GM10266 (cell line): ENCODE results near the gene SRGAP1.

Source experiments
- DNase-seq: peaks from one replicate; pipeline ENCODE4 v3.0.0; 2012; ENCODE audit errors: extremely low spot score
- CTCF ChIP-seq: IDR thresholded peaks from 2 replicates; pipeline ENCODE4 v1.5.1; 2012; ENCODE audit warnings: mild to moderate bottlenecking, low read depth; ENCODE audit not compliant: control insufficient read depth, insufficient read depth; ENCODE audit errors: missing control alignments

SRGAP1 gene

GRCh38 chr12:63965936-63966605, 121.6 kb downstream of the SRGAP1 start:
- no peak for DNase-seq
- TF ChIP-seq CTCF: no peak

- no peak for TF ChIP-seq CTCF
- no peak for DNase-seq
These were observed 122.1 kb downstream of the SRGAP1 start for GRCh38 chr12:63966606-63966975.

- no peak for DNase-seq
- TF ChIP-seq CTCF: no peak
These were observed 123.1 kb downstream of the SRGAP1 start for GRCh38 chr12:63967358-63968145.

- no peak for DNase-seq
- TF ChIP-seq CTCF: no peak
These were observed 124.2 kb downstream of the SRGAP1 start for GRCh38 chr12:63968673-63969072.

GRCh38 chr12:63976902-63977395, 132.4 kb downstream of the SRGAP1 start:
- DNase-seq: no peak
- no peak for TF ChIP-seq CTCF

- DNase-seq: no peak
- TF ChIP-seq CTCF: no peak
These were observed 132.9 kb downstream of the SRGAP1 start for GRCh38 chr12:63977441-63977840.

- no peak for TF ChIP-seq CTCF
- DNase-seq: no peak
These were observed 134.0 kb downstream of the SRGAP1 start for GRCh38 chr12:63978519-63978918.
